NCI-H345 treated with DMSO at 0.1 percent for 48 hours (cell line): ENCODE data around the gene XXYLT1.
"Not testable (repeated sequence)": the region's sequence is repeated elsewhere in the genome, so short reads cannot be mapped to it uniquely, and the experiment has no call there.

ENCODE experiments used
- DNase-seq: peaks from one replicate; lab custom pipeline; 2025; ENCODE audit not compliant: unreplicated experiment; lab: John Stamatoyannopoulos, UW

The XXYLT1 gene

GRCh38 chr3:195270817-195271409, at the start of gene XXYLT1:
TSS of gene XXYLT1 (minus strand) at chr3:195271159. CDS start at chr3:195271058, 101 bp downstream.
- DNase-seq, result peak; percentile 93

- no peak for DNase-seq
Observed at GRCh38 chr3:195319060-195319459, 48.1 kb upstream of the XXYLT1 start.

- no peak for DNase-seq
Observed at GRCh38 chr3:195312714-195313113, 41.8 kb upstream of the XXYLT1 start.

GRCh38 chr3:195307711-195308110, 36.8 kb upstream of the XXYLT1 start:
- DNase-seq, result no peak

GRCh38 chr3:195306369-195306768, 35.4 kb upstream of the XXYLT1 start:
- DNase-seq, result no peak

GRCh38 chr3:195302431-195302830, 31.5 kb upstream of the XXYLT1 start:
- DNase-seq, result no peak

- no peak for DNase-seq
Observed at GRCh38 chr3:195297446-195297845, 26.5 kb upstream of the XXYLT1 start.

- DNase-seq, result no peak
Observed at GRCh38 chr3:195296662-195297061, 25.7 kb upstream of the XXYLT1 start.

GRCh38 chr3:195291121-195291520, 20.2 kb upstream of the XXYLT1 start:
- no peak for DNase-seq

- DNase-seq, result not testable (repeated sequence)
Observed at GRCh38 chr3:195290643-195291042, 19.7 kb upstream of the XXYLT1 start.

GRCh38 chr3:195286115-195286872, 15.3 kb upstream of the XXYLT1 start:
- no peak for DNase-seq

GRCh38 chr3:195285372-195285771, 14.4 kb upstream of the XXYLT1 start:
- no peak for DNase-seq

GRCh38 chr3:195284842-195285241, 13.9 kb upstream of the XXYLT1 start:
- DNase-seq, result no peak

- DNase-seq, result no peak
Observed at GRCh38 chr3:195282961-195283360, 12.0 kb upstream of the XXYLT1 start.

GRCh38 chr3:195274259-195274966, 3.5 kb upstream of the XXYLT1 start:
- no peak for DNase-seq

- peak; percentile 93 for DNase-seq
Observed at GRCh38 chr3:195271410-195272243, 668 bp upstream of the XXYLT1 start.

GRCh38 chr3:195270079-195270816, 711 bp downstream of the XXYLT1 start:
- DNase-seq, result peak; percentile 46

GRCh38 chr3:195269375-195270078, 1.4 kb downstream of the XXYLT1 start:
- DNase-seq, result no peak

- no peak for DNase-seq
Observed at GRCh38 chr3:195268576-195269309, 2.2 kb downstream of the XXYLT1 start.
